GM19438 (cell line): ENCODE results near the gene PTPRN2.
"Not testable (repeated sequence)": the region's sequence is repeated elsewhere in the genome, so short reads cannot be mapped to it uniquely, and the experiment has no call there.

Experiments used
- ATAC-seq: cut with Tn5 transposase; IDR thresholded peaks from one replicate; pipeline ENCODE4 v1.9.1; 2021; ENCODE audit warnings: low read depth; ENCODE audit not compliant: unreplicated experiment

The PTPRN2 gene

DNA sequence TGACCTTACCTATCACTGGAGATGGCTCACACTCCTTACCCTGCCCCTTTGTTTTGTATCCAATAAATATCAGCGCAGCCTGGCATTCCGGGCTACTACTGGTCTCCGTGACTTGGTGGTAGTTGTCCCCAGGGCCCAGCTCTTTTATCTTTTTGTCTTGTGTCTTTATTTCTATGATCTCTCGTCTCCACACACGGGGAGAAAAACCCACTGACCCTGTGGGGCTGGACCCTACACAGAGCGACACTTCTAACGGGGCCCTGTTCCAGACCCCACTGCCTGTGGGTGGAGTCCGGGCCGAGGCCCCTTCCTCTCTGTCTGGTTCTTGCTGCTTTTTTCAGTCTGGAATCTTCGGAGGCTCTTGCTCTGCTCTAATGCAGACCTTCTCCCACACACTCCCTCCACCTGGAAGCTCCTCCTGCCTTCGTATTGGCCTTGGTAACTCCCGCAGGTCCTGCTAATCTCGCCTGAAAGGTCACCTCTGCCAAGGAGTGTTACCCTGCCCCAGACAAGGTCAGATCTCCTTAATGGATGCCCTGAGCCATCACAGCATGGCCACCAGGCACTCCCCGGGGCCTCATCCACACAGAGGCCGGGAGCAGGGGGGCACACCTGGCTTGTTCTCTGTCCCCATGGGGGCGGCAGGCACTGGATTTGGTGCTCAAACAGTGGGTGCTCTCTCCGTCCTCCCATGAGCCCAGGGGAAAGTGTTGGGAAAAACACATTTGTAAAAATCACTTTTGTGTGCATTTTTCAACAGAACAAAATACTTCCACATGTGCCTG is 531.7 kb downstream of the PTPRN2 start:
- ATAC-seq = no peak

DNA sequence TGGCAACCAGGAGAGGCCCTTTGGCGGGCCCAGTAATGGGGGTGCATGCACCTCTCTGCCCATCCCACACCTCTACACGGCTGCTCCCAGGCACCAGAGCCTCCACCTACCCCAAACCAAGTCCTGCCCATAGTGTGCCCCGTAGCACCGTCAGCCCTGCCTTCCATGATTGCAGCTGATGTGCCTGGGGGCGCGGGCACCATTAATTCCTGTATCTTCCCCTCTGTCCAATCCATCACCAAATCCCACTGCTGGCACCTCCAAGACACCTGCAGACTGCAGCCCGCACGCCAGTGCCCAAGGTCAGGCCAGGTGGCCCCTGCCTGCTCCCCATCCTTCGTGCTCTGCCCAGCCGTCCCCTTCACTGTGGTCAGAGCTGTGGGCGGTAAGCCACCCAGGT is 533.0 kb downstream of the PTPRN2 start:
- ATAC-seq = no peak

DNA sequence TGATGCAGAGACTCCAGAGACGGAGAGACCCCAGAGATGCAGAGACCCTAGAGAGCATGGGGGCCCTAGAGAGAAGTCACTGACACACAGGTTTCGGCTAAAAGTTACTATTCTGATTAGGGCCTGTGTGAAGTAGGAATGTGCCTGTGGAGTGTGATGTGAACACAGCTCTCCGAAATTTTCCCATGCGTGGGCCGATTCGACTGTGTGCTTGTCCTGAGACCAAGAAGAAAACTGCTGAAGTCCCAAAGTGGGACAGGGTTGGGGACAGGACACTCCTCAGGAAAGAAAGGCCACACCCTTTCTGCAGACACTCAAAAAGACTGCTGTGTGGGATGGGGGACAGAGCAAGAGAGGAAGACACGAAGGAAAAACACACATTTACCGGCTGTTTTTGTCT is 533.5 kb downstream of the PTPRN2 start:
- no peak for ATAC-seq

DNA sequence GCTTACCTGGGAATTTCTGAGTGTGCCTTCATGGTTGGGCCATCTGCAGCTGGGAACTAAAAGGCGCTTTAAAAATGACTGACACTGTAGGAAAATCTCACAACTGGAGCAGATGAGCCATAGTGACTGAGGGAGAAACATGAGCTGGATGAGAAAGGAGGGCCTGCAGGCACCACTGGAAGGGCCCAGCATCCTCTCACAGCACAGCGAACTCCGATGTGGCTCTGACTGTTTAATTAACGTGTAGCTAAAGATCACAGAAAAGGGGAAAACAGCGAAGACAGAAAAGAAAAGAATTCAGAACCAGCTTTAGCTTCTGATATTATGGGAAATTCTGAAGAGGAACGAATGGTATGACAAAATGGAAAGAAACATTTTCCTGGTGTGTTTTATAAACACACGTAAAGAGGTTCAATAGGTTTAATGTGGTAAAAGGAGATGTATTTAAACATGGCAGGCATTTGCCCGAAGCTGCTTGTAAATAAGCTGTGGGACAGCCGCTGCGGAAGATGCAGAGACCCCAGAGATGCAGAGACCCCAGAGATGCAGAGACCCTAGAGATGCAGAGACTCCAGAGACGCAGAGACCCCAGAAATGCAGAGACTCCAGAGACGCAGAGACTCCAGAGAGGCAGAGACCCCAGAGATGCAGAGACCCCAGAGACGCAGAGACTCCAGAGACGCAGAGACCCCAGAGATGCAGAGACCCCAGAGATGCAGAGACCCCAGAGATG is 534.3 kb downstream of the PTPRN2 start:
- no peak for ATAC-seq

DNA sequence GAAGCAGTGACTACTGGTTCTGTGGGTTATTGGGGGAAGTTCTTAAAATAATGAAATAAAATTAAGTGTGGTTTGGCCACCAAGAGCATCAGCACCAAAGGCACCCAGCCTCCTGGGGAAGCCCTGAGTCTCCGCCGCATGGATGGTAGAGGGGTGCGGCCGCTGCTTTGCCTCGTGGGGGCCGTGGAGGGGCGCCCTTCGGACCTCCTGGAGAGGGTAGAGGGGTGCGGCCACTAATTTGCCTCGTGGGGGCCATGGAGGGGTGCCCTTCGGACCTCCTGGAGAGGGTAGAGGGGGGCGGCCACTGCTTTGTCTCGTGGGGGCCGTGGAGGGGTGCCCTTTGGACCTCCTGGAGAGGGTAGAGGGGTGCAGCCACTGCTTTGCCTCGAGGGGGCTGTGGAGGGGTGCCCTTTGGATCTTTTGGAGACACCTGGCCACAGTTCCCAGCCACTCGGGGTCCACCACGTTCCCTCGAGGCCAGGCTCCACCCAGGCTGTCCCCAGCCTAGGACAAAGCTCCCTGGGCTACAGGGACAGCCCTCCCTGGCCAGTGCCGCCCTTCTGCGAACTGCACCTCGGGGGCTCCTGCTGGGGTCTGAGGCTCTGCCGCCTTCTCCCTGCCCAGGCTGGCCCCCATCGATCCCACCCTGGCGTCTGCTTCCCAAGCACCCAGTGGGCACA is 535.1 kb downstream of the PTPRN2 start:
- no peak for ATAC-seq

DNA sequence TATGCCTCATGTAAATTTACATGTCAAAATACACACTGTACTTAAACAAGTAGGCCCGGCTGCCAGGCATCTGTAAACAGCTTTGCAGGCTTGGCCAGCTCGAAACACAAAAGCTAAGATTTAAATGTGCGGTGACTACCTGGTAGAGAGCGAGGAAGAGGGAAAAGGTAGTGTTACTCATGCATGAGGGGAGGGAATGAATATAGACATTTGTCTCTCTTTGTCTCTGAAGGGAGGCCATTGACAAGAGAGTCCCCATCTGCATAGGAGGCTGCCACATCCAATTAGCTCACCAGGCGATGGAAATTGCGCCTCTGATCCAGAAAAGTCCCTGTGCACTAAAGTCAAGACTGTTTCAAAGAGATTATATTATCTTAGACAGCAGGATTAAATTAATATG is 535.8 kb downstream of the PTPRN2 start:
- no peak for ATAC-seq

DNA sequence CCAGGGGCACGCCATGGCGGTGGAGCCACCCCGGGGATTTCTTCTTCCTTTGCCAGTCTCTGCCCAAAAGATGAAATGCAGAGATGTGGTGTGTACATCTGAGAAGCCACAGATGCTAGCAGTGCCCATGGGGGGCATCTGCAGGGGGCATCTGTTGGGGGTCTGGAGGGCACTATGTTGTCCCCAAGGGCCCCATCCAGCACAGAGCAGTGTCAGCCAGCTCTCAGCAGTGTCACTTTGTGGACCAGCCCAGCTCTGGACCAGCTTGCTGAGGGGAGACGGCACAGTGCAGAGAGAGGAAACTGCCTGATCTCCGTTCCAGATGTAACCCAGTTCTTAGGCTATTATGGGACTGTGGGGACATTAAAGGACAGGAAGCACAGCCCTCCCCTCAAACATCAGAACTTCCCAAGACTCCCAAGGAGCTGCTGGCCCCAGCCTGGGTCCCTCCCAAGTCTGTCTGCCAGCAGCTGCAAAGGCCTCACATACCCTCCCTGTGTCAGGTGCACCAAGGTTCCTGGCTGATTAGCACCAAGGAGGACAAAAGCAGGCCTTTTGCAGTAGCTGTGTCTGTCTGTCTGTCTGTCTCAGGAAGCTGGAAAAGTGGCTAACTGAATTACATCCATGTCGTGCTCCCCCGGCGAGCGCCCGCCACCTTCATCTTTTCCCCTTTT is 536.5 kb downstream of the PTPRN2 start:
- no peak for ATAC-seq

DNA sequence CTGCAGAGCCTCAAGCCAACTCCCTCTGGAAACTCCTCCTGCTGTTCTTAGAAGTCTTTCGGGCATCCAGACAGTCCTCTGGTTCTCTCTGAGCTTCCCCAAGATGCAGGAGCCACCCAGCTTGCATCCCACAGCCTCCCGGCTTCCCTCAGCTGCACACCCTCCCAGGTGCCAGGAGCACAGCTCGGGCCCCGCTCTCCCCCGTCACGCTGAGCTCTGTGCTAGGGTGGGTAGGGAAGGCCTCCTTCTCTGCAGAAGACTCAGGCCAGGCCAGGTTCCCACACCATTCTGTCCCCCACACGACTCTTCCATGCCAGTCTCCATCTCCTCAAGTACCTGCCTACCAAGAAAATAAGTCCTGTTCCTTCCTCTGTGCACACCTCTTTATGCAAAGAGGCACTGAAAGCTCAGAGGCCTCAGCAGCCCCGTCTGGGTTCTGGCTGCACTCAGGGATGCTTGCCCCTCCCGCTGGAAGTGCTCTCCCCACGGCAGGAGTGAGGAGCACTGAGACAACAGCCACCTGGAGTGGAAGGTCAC is 537.1 kb downstream of the PTPRN2 start:
- ATAC-seq = no peak

DNA sequence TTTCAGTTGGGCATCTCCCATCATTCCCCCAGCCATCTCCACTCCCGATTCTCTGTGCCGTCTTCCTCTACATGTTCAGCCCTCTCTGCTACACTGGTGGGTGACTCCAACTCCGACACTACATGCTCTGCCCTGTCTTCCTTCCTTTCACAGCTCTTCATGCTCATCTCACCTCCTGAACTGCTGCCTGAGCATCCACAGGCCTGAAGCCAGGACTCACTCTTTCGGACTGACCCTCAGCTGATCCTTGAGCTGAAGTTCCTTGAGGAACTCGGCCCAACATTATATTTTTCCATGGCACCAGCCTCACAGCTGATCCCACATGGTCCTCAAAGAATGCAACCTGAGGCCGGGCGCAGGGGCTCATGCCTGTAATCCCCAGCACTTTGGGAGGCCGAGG is 538.4 kb downstream of the PTPRN2 start:
- ATAC-seq = no peak

DNA sequence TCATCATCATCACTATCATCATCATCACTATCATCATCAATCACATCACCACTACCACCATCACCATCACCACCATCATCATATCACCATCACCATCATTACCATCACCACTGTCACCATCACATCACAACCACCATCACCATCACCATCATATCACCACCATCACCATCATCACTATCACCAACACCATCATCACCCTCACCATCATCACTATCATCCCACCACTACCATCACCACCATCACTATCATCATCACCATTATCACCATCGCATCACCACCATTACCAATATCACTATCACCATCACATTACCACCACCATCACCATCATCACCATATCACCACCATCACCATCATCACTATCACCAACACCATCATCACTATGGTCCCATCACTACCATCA is 539.1 kb downstream of the PTPRN2 start:
- ATAC-seq = no peak

DNA sequence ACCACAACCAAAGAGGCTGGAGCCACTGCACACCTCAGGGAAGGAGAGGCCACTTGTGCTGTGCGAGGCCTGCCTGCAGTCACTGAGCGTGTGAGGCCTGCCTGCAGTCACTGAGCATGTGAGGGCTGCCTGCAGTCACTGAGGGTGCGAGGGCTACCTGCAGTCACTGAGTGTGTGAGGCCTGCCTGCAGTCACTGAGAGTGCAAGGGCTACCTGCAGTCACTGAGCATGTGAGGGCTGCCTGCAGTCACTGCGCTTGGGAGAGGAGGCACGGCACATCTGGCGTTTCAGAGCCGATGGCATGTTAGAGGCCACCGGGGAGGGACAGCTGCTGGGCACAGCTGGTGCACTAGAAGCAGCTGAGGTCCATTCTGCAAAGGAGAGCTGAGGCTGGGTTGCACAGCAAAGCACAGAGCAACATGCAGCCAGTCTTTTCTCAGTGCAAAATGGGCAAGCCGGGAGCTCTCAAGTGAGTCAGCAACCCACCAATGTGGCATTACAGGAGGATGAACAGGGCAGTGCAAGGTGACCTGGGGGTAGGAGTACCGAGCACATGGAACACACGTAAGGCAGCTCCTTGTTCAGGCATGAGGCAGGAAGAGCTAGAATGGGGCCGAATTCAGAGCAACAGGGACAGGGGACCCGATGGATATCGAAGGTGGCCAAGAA is 540.1 kb downstream of the PTPRN2 start:
- no peak for ATAC-seq

DNA sequence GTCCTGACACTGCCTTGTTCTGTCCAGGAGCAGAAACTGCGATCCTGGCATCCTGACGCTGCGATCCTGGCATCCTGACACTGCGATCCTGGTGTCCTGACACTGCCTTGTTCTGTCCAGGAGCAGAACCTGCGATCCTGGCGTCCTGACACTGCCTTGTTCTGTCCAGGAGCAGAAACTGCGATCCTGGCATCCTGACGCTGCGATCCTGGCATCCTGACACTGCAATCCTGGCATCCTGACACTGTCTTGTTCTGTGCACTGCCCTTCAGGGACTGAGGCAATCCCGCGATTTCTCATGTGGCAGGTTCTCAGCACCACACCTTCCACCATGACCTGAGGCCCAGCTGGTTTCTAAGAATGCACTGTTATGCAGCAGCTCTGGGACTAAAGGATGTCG is 541.4 kb downstream of the PTPRN2 start:
- ATAC-seq = not testable (repeated sequence)

DNA sequence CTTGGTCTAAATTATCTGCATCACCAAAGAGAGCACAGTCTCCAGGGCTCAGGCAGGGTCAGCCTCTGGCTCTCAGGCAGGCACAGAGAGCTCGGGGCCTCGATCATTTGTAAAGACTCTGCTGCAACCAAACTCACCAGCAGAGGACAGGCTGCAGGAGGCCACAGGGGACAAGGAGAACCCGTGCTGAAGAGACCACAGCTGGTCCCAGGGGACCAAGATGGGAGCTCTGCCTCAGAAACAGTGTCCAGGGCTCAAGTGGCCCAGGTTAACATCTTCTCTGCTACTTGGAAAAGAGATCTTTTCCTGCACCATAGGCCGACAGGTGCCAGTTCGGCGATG is 543.2 kb downstream of the PTPRN2 start:
- ATAC-seq = no peak

DNA sequence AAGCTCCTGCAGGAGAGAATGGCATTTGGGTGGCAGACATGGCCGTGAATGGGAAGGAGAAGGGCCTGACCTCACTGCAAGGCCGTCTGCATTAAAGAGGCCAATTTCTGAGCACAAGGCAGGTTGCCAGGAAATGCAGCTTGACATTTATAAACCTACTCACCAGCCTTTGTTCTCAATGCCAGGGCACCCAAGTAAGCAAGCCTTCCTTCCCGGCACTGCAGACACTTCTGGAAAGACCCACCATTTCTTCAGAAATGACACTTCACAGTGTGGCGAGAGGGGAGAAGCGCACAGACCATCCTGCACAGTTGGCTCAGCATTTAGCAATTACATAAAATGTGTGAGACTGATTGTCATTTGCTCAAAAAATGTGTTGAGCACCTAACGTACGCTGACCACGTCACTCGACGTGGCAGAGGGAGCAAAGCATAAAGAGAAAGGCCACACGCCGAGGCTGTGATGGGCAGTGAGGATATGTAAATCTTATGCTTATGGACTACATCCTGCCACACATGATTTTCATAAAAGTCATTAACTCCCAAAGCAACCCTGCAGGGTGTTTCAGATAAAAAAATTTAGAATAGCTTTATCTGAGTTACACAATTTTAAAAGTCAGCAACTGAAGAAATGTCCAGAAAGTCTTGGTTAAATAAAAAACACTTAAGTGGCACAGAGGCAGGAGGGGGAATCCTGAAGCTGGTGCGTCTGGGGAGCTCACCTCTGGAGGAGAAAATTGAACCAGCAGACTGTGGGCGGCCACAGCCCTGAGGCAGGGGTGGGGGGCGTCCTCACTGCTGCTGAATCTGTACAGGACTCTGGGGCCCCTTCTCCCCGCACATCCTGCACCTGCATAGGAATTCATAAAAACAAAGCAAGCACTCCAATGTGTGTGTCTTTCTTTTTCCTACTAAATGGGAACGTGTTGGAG is 543.8 kb downstream of the PTPRN2 start:
- no peak for ATAC-seq

DNA sequence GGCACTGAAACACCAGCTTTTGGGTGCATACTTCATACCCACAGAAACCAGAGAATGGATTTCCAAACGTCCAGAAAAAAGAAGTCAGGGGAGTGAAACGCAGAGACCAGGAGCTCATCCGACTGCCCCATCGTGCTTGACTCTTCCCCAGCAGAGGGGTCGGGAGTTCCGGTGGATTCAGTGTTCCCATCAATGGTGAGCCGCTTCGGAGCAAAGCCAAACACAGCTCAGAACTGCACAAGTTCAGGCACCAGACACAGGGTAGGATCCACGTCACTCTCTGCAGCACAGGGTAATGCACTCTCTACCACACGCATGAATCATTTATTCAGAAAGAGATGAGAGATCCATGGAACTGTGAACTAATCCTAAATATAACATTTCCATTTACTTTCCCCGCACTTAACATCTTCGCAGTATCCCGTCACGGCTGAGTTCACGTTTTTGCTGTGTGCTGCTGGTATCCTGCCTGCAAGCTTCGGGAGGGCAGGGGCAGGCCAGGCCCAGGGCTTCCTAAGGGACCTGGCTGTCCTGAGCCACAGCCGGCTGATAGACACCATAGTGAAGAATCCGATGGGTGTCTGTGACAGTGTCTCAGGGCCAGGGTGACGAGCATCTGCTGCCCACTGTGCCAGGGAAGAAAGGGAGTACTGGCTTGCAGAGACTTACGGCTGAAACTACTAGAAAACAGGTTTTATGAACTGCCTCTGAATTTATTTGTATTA is 545.3 kb downstream of the PTPRN2 start:
- ATAC-seq = no peak

DNA sequence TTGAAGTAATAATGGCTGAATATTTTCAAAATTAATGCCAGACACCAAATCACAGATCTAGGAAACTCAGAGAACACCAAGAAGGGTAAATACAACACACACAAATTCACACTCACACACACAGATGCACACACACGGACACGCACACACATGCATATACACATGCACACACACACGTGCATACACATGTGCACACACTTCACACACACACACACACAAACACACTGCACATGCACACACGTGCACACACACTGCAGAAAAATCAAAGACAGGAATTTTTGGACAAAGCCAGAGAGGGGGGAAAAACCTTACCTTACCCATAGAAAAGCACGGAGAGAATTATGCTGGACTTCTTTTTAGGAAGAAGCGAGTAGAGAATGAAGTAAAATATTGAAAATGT is 547.4 kb downstream of the PTPRN2 start:
- no peak for ATAC-seq

DNA sequence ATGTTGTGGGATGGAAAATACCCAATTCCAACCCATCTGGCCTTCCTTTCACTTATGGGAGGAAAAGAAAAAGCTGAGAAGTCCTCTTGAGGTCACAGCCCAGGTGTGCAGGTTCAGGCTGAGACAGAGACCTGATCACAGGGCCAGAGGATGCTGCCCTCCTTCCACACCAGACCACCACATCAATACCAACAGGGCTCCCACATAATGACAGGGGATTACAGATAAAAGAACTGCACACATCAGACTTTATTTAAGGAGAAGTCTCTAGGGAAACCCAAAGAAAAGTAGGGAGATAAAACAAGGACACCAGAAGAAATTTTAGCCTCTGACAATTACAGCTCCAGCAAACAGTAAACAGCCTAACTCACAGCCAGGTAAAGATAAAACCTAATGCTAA is 548.4 kb downstream of the PTPRN2 start:
- no peak for ATAC-seq

DNA sequence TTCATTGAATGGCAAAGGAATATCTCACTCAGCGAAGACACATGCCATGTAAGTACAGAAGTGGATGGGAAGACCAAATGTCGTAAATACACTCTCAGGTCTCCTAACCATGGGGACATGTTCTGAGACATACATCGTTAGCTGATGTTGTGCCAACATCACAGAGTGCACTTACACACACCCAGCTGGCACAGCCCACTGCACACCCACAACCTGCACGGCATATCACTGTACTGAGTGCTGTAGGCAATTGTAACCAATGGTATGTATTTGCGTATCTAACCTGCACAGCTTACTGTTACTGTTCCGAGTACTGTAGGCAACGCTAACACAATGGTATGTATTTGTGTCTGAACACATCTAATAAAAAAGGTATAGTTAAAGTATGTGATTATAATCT is 550.4 kb downstream of the PTPRN2 start:
- ATAC-seq = no peak

DNA sequence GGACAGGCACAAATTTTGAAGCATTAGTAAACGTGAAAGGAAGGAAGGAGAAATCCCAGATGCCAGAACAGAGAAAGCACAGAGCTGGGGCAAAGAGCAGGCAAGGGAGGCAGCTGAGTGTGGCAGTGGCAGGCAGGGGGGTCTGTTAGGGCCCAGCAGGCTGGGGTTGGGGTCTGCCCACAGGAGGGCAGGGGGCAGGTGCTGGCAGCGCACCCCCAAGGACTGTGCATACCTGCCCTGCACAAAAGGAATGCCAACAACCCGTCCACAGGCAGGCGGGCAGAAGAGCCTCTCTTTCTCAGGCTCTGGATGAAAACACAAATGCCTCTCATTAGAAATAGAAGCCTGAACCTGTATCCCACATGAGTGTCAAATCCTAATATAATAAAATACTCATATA is 552.3 kb downstream of the PTPRN2 start:
- ATAC-seq = no peak
